Neural progenitor cell (in vitro differentiated cells): Measurements from ENCODE around the gene ARHGAP26. TPM values are rescaled to one million over a fixed set of nuclear protein-coding genes. Genes with fewer than 3 reads are reported as not detected.

ENCODE experiments used
- DNase-seq: peaks from one replicate; pipeline ENCODE4 v3.0.0-alpha.2; 2016; ENCODE audit warnings: low spot score
- H2AFZ ChIP-seq: fragments of 200-600 bp; sonication (generic); replicated peaks from 2 replicates; pipeline ENCODE4 v1.6.1; 2016; ENCODE audit warnings: antibody characterized with exemption
- H3F3A ChIP-seq: fragments of 200-600 bp; sonication (generic); 2 replicates; pipeline ENCODE4 v1.6.1; 2016; ENCODE audit warnings: antibody characterized with exemption, low read depth
- H3K27ac ChIP-seq: fragments of 200-600 bp; sonication (generic); 2 replicates; pipeline ENCODE4 v1.5.1; 2016; ENCODE audit warnings: mild to moderate bottlenecking
- H3K27me3 ChIP-seq: fragments of 200-600 bp; sonication (generic); 2 replicates; pipeline ENCODE4 v1.6.1; 2016; ENCODE audit warnings: mild to moderate bottlenecking, moderate library complexity
- H3K36me3 ChIP-seq: fragments of 200-600 bp; sonication (generic); 2 replicates; pipeline ENCODE4 v1.5.1; 2016
- H3K4me1 ChIP-seq: fragments of 200-600 bp; sonication (generic); 2 replicates; pipeline ENCODE4 v1.6.1; 2016; ENCODE audit warnings: mixed run types
- H3K4me2 ChIP-seq: fragments of 200-600 bp; sonication (generic); 2 replicates; pipeline ENCODE4 v1.6.1; 2016
- H3K4me3 ChIP-seq: fragments of 200-600 bp; sonication (generic); 2 replicates; pipeline ENCODE4 v1.5.1; 2016
- H3K79me2 ChIP-seq: fragments of 200-600 bp; sonication (generic); 2 replicates; pipeline ENCODE4 v1.6.1; 2016; ENCODE audit warnings: low read depth
- H3K9ac ChIP-seq: fragments of 200-600 bp; sonication (generic); 2 replicates; pipeline ENCODE4 v1.6.1; 2016
- H3K9me3 ChIP-seq: fragments of 200-600 bp; sonication (generic); 2 replicates; pipeline ENCODE4 v1.5.1; 2016; ENCODE audit warnings: low read depth
- H4K20me1 ChIP-seq: fragments of 200-600 bp; sonication (generic); 2 replicates; pipeline ENCODE4 v1.6.1; 2016; ENCODE audit warnings: low read depth
- H3K27ac Mint-ChIP-seq: 3 replicates; pipeline ENCODE4 v1.8.0; 2021; ENCODE audit warnings: mixed read lengths
- H3K27me3 Mint-ChIP-seq: 2 replicates; pipeline ENCODE4 v1.8.0; 2022; ENCODE audit warnings: low read depth, mild to moderate bottlenecking, inconsistent platforms, moderate library complexity, mixed read lengths; ENCODE audit not compliant: insufficient read depth
- H3K36me3 Mint-ChIP-seq: 3 replicates; pipeline ENCODE4 v1.8.0; 2021; ENCODE audit warnings: mixed read lengths
- H3K4me1 Mint-ChIP-seq: 3 replicates; pipeline ENCODE4 v1.8.0; 2021; ENCODE audit warnings: mixed read lengths
- H3K4me3 Mint-ChIP-seq: 3 replicates; pipeline ENCODE4 v1.8.0; 2021; ENCODE audit warnings: mild to moderate bottlenecking, moderate library complexity, mixed read lengths
- H3K9me3 Mint-ChIP-seq: 3 replicates; pipeline ENCODE4 v1.8.0; 2020; ENCODE audit warnings: mixed read lengths
- EZH2 ChIP-seq: fragments of 200-600 bp; sonication (generic); IDR thresholded peaks from 2 replicates; pipeline ENCODE4 v1.6.1; 2017; ENCODE audit warnings: antibody characterized with exemption, mild to moderate bottlenecking, moderate library complexity
- EZH2phosphoT487 ChIP-seq: fragments of 200-600 bp; sonication (generic); IDR thresholded peaks from 2 replicates; pipeline ENCODE4 v1.6.1; 2017; ENCODE audit warnings: antibody characterized with exemption
- total RNA-seq: library from RNA; depleted of rRNA; stranded (reverse); fragments of >200 nt; gene quantifications from 2 replicates; pipeline ENCODE4 v1.2.3, GENCODE V29; 2015; ENCODE audit warnings: low replicate concordance
- TF ChIP-seq, protein P1 (sequence below): fragments of 200-600 bp; sonication (generic); IDR thresholded peaks from 2 replicates; pipeline ENCODE4 v1.5.1; 2017; ENCODE audit warnings: antibody characterized with exemption, mild to moderate bottlenecking

ARHGAP26 gene
- total RNA-seq, 1 donor from 2014 or later = 7.0 TPM

DNA sequence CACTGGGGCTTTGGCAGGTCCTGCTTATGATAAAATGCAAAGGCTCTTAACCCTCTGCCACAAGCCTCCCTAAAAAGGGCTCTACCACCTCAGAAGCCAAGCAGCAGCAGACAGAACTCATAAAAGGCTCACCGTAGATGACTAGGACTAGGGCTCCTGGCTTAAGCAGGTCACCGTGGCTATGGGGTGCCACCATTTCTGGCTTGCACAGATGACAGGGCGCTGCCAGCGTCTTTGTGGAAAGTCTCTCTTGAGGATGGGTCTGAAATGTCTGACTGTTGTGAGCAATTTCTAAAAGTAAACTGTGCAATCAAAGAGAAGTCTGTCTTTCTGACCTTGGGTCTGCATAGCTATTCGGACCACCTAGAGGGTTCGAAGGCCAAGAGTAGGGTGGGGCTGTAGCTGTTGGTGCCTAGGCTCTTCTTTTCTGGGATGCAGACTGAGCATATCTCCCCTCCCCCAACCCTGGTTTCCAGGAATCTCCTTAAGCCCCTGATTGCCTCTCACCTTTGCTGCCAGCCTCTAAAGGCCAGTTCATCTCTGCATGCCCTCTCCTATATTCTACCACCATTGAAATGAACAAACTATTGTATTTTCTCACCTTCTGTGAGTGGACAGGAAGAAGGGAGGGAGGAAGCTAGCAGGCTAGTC lies 307.4 kb downstream of the ARHGAP26 start:
- H3K27ac Mint-ChIP-seq = no peak overlapping the region
- H3K79me2 ChIP-seq = no peaks in the 10 kb centered on the region
- H3K4me1 ChIP-seq = peaks cover 10% of the 10 kb centered on the region
- no peaks in the 10 kb centered on the region for H3K9me3 ChIP-seq
- TF ChIP-seq, protein P1, sequence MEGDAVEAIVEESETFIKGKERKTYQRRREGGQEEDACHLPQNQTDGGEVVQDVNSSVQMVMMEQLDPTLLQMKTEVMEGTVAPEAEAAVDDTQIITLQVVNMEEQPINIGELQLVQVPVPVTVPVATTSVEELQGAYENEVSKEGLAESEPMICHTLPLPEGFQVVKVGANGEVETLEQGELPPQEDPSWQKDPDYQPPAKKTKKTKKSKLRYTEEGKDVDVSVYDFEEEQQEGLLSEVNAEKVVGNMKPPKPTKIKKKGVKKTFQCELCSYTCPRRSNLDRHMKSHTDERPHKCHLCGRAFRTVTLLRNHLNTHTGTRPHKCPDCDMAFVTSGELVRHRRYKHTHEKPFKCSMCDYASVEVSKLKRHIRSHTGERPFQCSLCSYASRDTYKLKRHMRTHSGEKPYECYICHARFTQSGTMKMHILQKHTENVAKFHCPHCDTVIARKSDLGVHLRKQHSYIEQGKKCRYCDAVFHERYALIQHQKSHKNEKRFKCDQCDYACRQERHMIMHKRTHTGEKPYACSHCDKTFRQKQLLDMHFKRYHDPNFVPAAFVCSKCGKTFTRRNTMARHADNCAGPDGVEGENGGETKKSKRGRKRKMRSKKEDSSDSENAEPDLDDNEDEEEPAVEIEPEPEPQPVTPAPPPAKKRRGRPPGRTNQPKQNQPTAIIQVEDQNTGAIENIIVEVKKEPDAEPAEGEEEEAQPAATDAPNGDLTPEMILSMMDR = no peak
- TF ChIP-seq EZH2 (no peak), EZH2phosphoT487 (no peak)
- no peak overlapping the region for H3K4me3 Mint-ChIP-seq
- H3K4me3 ChIP-seq = no peak overlapping the region
- H3K27ac ChIP-seq = no peak overlapping the region
- DNase-seq = no peak
- H2AFZ ChIP-seq = no peak overlapping the region
- H3K4me1 Mint-ChIP-seq = no peaks in the 10 kb centered on the region
- no peaks in the 10 kb centered on the region for H4K20me1 ChIP-seq
- H3K27me3 Mint-ChIP-seq = no peaks in the 10 kb centered on the region
- H3K36me3 ChIP-seq = no peaks in the 10 kb centered on the region
- no peaks in the 10 kb centered on the region for H3K27me3 ChIP-seq
- H3K36me3 Mint-ChIP-seq = no peaks in the 10 kb centered on the region
- no peak overlapping the region for H3K9ac ChIP-seq
- no peak overlapping the region for H3K4me2 ChIP-seq
- no peaks in the 10 kb centered on the region for H3F3A ChIP-seq
- no peaks in the 10 kb centered on the region for H3K9me3 Mint-ChIP-seq

DNA sequence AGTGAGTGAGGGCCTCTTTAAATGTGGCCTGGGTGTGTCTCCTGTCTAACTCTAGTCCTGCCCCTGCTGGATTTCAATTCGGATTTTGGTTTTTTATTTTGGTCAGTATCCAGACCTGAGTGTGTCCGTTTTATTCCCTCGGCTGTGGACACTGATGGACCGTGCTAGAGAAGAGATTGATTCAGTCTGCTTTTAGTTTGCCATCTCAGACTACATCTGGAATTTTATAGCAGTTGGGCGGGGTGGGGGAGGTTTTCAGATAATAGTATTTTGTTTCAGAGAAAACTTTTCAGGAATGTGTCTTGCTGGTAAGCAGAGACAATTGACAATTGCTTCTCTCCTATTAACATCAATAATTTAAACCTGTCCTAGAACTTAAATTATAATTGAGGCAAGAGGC lies 308.1 kb downstream of the ARHGAP26 start:
- no peak for DNase-seq
- Mint-ChIP-seq H3K27me3 (no peaks in the 10 kb centered on the region), H3K27ac (no peak overlapping the region), H3K9me3 (no peaks in the 10 kb centered on the region), H3K36me3 (no peaks in the 10 kb centered on the region), H3K4me3 (no peak overlapping the region), H3K4me1 (no peaks in the 10 kb centered on the region)
- H3K9me3 ChIP-seq = no peaks in the 10 kb centered on the region
- H2AFZ ChIP-seq = no peak overlapping the region
- H3K36me3 ChIP-seq = no peaks in the 10 kb centered on the region
- TF ChIP-seq EZH2 (no peak), EZH2phosphoT487 (no peak)
- TF ChIP-seq, protein P1 = no peak
- H3K4me1 ChIP-seq = peaks cover 10% of the 10 kb centered on the region
- H3K9ac ChIP-seq = no peak overlapping the region
- H3K4me2 ChIP-seq = no peak overlapping the region
- no peaks in the 10 kb centered on the region for H4K20me1 ChIP-seq
- no peak overlapping the region for H3K27ac ChIP-seq
- no peaks in the 10 kb centered on the region for H3F3A ChIP-seq
- H3K27me3 ChIP-seq = no peaks in the 10 kb centered on the region
- H3K79me2 ChIP-seq = no peaks in the 10 kb centered on the region
- no peak overlapping the region for H3K4me3 ChIP-seq

DNA sequence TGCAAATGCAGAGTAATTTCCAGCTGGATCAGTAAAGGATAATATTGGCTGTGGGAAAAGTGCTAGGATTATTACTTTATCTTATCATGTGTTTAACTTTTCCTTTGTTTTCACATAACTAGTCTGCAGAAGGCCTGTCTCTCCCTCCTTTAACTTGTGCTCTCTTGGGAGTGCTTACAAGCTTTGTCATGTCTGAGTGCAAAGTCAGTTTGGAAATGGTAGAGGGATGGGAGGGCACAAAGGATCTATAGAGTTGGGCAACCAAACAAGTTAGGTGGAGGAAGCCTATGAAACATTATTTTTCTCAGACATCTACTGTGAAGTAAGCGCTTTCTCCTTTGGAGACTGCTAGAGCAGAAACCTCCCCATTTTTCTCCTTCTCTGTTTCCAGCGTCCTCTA lies 308.8 kb downstream of the ARHGAP26 start:
- Mint-ChIP-seq H3K4me1 (no peaks in the 10 kb centered on the region), H3K27me3 (no peaks in the 10 kb centered on the region), H3K27ac (no peak overlapping the region), H3K36me3 (no peaks in the 10 kb centered on the region), H3K9me3 (no peaks in the 10 kb centered on the region), H3K4me3 (no peak overlapping the region)
- DNase-seq = no peak
- H3K9ac ChIP-seq = no peak overlapping the region
- H3K4me1 ChIP-seq = peaks cover 6% of the 10 kb centered on the region
- H3K9me3 ChIP-seq = no peaks in the 10 kb centered on the region
- H3K79me2 ChIP-seq = no peaks in the 10 kb centered on the region
- no peak for TF ChIP-seq EZH2phosphoT487
- TF ChIP-seq, protein P1 = no peak
- TF ChIP-seq EZH2 = no peak
- no peaks in the 10 kb centered on the region for H4K20me1 ChIP-seq
- no peak overlapping the region for H3K4me3 ChIP-seq
- no peaks in the 10 kb centered on the region for H3K27me3 ChIP-seq
- no peak overlapping the region for H3K27ac ChIP-seq
- H3K4me2 ChIP-seq = no peak overlapping the region
- no peak overlapping the region for H2AFZ ChIP-seq
- no peaks in the 10 kb centered on the region for H3F3A ChIP-seq
- no peaks in the 10 kb centered on the region for H3K36me3 ChIP-seq
